Upper lobe of left lung (tissue), 6 donors: Measurements from ENCODE around the gene XAGE1B. TPM values are rescaled to one million over a fixed set of nuclear protein-coding genes. Genes with fewer than 3 reads are reported as not detected.
"Not testable (repeated sequence)": the region's sequence is repeated elsewhere in the genome, so short reads cannot be mapped to it uniquely, and the experiment has no call there.

ENCODE experiments used
- ATAC-seq, 2 donors: fragments of 200-7000 bp; cut with Tn5 transposase; one replicate each; pipeline ENCODE4 v1.9.1; 2022; ENCODE audit warnings: mild to moderate bottlenecking in 2 of 2, moderate library complexity in 2 of 2; ENCODE audit not compliant: low FRiP score in 2 of 2
- DNase-seq, 2 donors: peaks; one replicate each; pipeline ENCODE4 v3.0.0-alpha.2; 2019 to 2020
- H3K27ac ChIP-seq, 4 donors: fragments of 200-600 bp; sonication (generic); one replicate each; pipeline ENCODE4 v1.5.1; 2016 to 2019
- H3K27me3 ChIP-seq, 4 donors: fragments of 200-600 bp; sonication (generic); one replicate each; pipeline ENCODE4 v1.5.1; 2017 to 2019
- H3K36me3 ChIP-seq, 4 donors: fragments of 200-600 bp; sonication (generic); one replicate each; pipeline ENCODE4 v1.5.1; 2016 to 2019
- H3K4me1 ChIP-seq, 4 donors: fragments of 200-600 bp; sonication (generic); one replicate each; pipeline ENCODE4 v1.5.1; 2018 to 2019
- H3K4me3 ChIP-seq, 4 donors: fragments of 200-600 bp; sonication (generic); one replicate each; pipeline ENCODE4 v1.5.1; 2017 to 2019; ENCODE audit warnings: mild to moderate bottlenecking in 2 of 4, moderate library complexity in 1 of 4
- H3K9me3 ChIP-seq, 4 donors: fragments of 200-600 bp; sonication (generic); one replicate each; pipeline ENCODE4 v1.5.1; 2018 to 2019
- EP300 ChIP-seq, 4 donors: sonication (generic); formaldehyde crosslinking; IDR thresholded peaks; one replicate each; pipeline ENCODE4 v1.5.1; 2017; ENCODE audit warnings: antibody characterized with exemption in 4 of 4, control low read depth in 2 of 4
- POLR2A ChIP-seq, 4 donors: fragments of 450-650 bp; IDR thresholded peaks; one replicate each; pipeline ENCODE4 v1.5.1; 2016 to 2017; ENCODE audit warnings: antibody characterized with exemption in 4 of 4, mild to moderate bottlenecking in 2 of 4
- POLR2AphosphoS5 ChIP-seq, 2 donors: sonication (generic); formaldehyde crosslinking; IDR thresholded peaks; one replicate each; pipeline ENCODE4 v1.5.1; 2017; ENCODE audit warnings: antibody characterized with exemption in 2 of 2
- WGBS, 2 donors: methylation state at CpG; one replicate each; pipeline ENCODE4 v1.1.5; 2017 to 2018; 5-methylcytosine and 5-hydroxymethylcytosine counted together
- small RNA-seq, 4 donors: library from RNA; depleted of rRNA; stranded (forward); fragments of <200 nt; gene quantifications; one replicate each; pipeline ENCODE3, GENCODE V24; 2016
- total RNA-seq, 6 donors: library from RNA; depleted of rRNA in 4 of 6; stranded (reverse); fragments of >200 nt in 4 of 6; gene quantifications; one replicate each; pipeline versions ENCODE4 v1.1.0 to v1.2.1, GENCODE V29; 2016 to 2021
- TF ChIP-seq, protein P1 (sequence below), 6 experiments: fragments of 450-650 bp in 4 of 6; fragments of 200-600 bp in 2 of 6; sonication (generic) in 2 of 6; IDR thresholded peaks; one replicate each; pipeline ENCODE4 v1.5.1; 2016 to 2019; ENCODE audit warnings: antibody characterized with exemption in 6 of 6
- donor health status: DM: no; HTN: no; CAD: no; lungs with moderate emphysema.
- donor health status: DM: no; HTN: yes; CAD: no; lungs with severe emphysema.

The XAGE1B gene
- total RNA-seq, 6 donors from 2014 or later, result 0.54 to 3.2 (median 2.1) TPM; not detected in 3

DNA sequence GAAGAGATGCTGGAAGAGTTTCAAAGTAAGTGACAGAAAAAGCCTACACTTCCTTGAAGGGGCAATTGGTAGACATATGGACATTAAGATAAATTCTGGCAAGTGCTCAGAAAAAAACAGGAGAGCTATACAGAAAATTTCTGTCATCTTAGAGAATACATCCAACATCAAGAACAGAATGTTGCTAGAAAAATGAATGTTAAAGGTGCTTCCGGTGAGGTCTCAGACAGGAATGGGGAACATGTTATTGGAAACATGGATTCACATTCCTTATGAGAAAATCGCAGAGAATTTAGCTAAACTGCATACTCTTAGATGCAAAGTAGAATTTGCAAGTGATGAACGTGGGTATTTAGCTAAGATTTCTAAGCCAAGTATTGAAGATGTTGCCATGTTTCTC, 9.5 kb downstream of the XAGE1B start:
- no peak for ATAC-seq
- Histone ChIP-seq H3K27ac (no peak overlapping the region), H3K4me3 (no peak overlapping the region), H3K36me3 (no peaks in the 10 kb centered on the region), H3K9me3 (no peaks in the 10 kb centered on the region), H3K27me3 (no peaks in the 10 kb centered on the region), H3K4me1 (no peaks in the 10 kb centered on the region)
- TF ChIP-seq POLR2A (IDR thresholded peaks at IDR 0.05), result no peak
- TF ChIP-seq POLR2AphosphoS5 (IDR thresholded peaks at IDR 0.05), result no peak
- no peak for TF ChIP-seq EP300 (IDR thresholded peaks at IDR 0.05)
- TF ChIP-seq, protein P1, sequence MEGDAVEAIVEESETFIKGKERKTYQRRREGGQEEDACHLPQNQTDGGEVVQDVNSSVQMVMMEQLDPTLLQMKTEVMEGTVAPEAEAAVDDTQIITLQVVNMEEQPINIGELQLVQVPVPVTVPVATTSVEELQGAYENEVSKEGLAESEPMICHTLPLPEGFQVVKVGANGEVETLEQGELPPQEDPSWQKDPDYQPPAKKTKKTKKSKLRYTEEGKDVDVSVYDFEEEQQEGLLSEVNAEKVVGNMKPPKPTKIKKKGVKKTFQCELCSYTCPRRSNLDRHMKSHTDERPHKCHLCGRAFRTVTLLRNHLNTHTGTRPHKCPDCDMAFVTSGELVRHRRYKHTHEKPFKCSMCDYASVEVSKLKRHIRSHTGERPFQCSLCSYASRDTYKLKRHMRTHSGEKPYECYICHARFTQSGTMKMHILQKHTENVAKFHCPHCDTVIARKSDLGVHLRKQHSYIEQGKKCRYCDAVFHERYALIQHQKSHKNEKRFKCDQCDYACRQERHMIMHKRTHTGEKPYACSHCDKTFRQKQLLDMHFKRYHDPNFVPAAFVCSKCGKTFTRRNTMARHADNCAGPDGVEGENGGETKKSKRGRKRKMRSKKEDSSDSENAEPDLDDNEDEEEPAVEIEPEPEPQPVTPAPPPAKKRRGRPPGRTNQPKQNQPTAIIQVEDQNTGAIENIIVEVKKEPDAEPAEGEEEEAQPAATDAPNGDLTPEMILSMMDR (IDR thresholded peaks at IDR 0.05), result no peak
- DNase-seq, result no peak
- WGBS, 2 donors, result 69 to 83% methylated on average over 3 of the region's 3 CpGs

DNA sequence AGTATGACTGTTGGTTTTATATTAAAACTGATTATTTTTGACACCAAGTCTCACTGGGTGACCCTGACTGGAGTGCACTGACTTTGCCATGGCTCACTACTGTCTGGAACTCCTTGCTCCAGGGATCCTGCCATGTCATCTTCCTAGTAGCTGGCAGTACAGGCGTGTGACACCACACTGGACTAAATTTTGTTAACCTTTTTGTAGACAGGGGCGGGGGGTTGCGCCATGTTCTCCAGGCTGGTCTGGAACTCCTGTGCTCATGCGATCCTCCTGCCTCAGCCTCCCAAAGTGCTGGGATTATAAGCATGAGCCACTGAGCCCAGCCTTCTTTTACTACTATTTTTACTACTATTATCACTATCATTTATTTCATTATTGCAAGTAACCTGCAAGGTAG, 12.3 kb downstream of the XAGE1B start:
- DNase-seq, result no peak
- 84 to 98% methylated on average over 4 of the region's 4 CpGs for WGBS, 2 donors
- Histone ChIP-seq H3K4me1 (no peaks in the 10 kb centered on the region), H3K9me3 (no peaks in the 10 kb centered on the region), H3K27ac (no peak overlapping the region), H3K27me3 (no peaks in the 10 kb centered on the region), H3K36me3 (no peaks in the 10 kb centered on the region), H3K4me3 (no peak overlapping the region)
- ATAC-seq, result no peak
- TF ChIP-seq, protein P1 (IDR thresholded peaks at IDR 0.05), result no peak
- TF ChIP-seq POLR2AphosphoS5 (IDR thresholded peaks at IDR 0.05), result no peak
- TF ChIP-seq POLR2A (IDR thresholded peaks at IDR 0.05), result no peak

DNA sequence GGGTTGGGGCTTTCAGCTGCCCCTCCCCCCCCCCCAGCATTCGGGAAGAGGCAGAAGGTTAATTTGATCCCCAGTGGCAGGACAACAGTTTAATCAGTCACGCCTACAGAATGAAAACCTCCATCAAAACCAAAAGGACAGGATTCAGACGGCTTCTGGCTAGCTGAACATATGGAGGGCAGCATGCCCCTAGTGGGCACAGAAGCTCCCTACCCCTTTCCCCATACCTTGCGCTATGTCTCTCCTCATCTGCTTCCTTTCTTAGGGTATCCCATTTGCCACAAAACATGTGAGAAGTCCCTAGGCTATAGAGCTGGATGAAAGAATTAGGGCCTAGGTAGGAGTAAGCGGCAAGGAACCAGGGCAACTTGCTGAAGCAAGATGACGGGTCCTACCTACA, 15.5 kb downstream of the XAGE1B start:
- not testable (repeated sequence) for DNase-seq, H3K27ac ChIP-seq, H3K9me3 ChIP-seq, H3K36me3 ChIP-seq, ATAC-seq, H3K4me3 ChIP-seq, H3K27me3 ChIP-seq, H3K4me1 ChIP-seq
- no CpG with 5 or more reads among the region's 6 CpGs for WGBS, 2 donors

DNA sequence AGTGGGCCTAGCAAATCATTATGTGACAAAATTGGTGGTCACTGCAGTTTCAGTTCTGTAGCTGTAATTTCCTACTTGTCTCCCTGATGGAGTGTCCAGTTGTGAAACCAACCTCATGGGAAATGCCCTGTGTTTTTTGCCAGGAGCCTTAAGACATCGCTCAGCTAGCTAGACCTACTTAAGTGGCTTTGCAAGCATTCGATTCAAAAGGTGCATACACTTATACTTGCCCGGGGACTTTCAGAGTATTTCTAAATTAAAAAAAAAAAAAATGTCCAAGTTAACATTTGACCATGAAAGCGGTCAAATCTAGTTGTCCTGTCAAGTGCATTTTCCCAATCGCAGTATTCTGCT, 20.5 kb downstream of the XAGE1B start:
- peak; percentile 25 to 37 for ATAC-seq
- DNase-seq, H3K9me3 ChIP-seq, H3K4me1 ChIP-seq, H3K4me3 ChIP-seq, H3K27ac ChIP-seq, H3K36me3 ChIP-seq, H3K27me3 ChIP-seq: not testable (repeated sequence)
- no CpG with 5 or more reads among the region's 5 CpGs for WGBS, 2 donors

DNA sequence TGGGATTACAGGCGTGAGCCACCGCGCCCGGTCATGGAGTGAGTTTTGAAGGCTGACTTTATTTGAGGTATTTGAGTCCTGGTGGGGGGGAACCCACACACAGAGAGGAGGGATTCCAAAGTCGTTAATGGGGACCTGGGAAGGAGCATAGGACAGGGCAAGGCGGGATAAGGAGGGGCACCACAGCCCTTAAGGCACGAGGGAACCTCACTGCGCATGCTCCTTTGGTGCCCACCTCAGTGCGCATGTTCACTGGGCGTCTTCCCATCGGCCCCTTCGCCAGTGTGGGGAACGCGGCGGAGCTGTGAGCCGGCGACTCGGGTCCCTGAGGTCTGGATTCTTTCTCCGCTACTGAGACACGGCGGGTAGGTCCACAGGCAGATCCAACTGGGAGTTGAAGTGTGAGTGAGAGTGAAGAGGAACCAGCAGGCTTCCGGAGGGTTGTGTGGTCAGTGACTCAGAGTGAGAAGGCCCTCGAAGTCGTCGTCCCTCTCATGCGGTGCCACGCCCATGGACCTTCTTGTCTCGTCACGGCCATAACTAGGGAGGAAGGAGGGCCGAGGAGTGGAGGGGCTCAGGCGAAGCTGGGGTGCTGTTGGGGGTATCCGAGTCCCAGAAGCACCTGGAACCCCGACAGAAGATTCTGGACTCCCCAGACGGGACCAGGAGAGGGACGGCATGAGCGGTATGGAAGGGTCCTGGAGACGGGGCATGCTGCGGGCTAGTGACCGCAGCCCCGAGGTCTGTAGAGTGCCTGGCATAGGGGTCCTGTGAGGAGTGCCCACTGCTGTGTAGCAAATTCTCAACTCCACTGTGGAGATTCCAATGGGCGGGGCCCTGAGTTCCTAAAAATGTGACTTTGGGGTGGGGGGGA, 21.1 kb downstream of the XAGE1B start, which contains the start of gene XAGE1A:
Gene XAGE1A (plus strand): TSS at position 264 of the 874 bp plus-strand sequence. CDS start 1,554 bp downstream, outside the sequence.
- DNase-seq, H3K27ac ChIP-seq, H3K27me3 ChIP-seq, H3K36me3 ChIP-seq, H3K4me1 ChIP-seq, H3K9me3 ChIP-seq, H3K4me3 ChIP-seq: not testable (repeated sequence)
- no CpG with 5 or more reads among the region's 41 CpGs for WGBS, 2 donors
- peak; percentile 34 to 66 for ATAC-seq

DNA sequence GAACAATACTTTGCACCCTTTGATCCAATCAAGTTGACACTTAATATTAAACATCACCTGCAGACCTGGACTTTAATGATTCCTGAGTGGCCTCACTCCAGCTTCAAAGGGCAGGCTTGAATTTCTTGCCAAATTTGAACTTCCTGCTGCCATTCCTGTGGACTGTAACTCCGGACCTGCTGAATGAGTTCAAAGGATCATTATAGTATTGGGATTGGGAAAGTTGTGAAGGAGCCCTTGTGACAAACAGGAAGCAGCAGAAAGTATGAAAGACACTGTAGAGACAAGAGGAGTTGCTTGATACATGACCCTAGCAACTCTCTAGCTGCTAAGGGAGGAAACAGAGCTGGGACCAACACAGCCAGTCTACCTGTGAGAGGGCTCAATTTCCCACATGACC, 45.6 kb downstream of the XAGE1B start:
- not testable (repeated sequence) for ATAC-seq, H3K27ac ChIP-seq, H3K27me3 ChIP-seq, H3K4me3 ChIP-seq, H3K4me1 ChIP-seq, DNase-seq, H3K36me3 ChIP-seq, H3K9me3 ChIP-seq
- WGBS, 2 donors, result 32 to 33% methylated on average over 1 of the region's 1 CpG

Small RNA genes lying within 50 kb of the gene (small RNA-seq; reads per million reads assigned to genes)
- gene BX510359.8 (0 reads per million in 4 donors), gene RBM22P7 (0 reads per million in 4 donors)

Other genes with a start within 250 kb of the XAGE1B start
- gene XAGE2, start 148.0 kb downstream of the XAGE1B start, total RNA-seq, result 1 to 10 TPM in 5 of 6 donors, under 1 TPM in 1; 0.37 to 9.3 (median 6.1) TPM
- gene XAGE1A, start 21.3 kb downstream of the XAGE1B start, total RNA-seq, result 1 to 10 TPM in 1 of 6 donors, under 1 TPM in 1, not detected in 4; 0.54 to 2.1 TPM
- gene SSX7, start 137.8 kb upstream of the XAGE1B start, total RNA-seq, result not detected
- not detected for gene SSX2, start 190.1 kb upstream of the XAGE1B start, total RNA-seq
- not detected for gene SSX2B, start 234.2 kb upstream of the XAGE1B start, total RNA-seq